ENCODE results near the gene MAMDC2. TPM values are rescaled to one million over a fixed set of nuclear protein-coding genes. Genes with fewer than 3 reads are reported as not detected.

MAMDC2 gene
- total RNA-seq, 1 donor from 2014 or later = 28.7 TPM

DNA sequence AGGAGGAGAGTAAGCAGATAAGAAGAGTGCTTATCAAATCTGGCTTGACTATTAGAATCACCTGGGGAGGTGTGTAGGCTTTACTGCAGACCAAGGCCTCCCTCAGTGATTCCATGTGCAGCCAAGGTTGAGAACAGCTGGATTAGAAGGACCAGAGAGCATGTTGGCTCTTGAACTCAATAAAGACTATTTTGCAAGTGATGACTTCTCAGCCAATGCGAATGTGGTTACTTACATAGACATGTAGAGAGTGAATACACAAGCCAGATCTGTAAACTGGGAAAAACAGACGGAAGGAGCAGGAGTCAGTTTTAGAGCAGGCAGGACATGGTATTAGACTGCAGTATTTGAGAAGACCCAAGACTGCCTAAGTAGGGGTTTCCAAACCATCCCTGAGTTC is 48.5 kb downstream of the MAMDC2 start:
- TF ChIP-seq, protein P1, sequence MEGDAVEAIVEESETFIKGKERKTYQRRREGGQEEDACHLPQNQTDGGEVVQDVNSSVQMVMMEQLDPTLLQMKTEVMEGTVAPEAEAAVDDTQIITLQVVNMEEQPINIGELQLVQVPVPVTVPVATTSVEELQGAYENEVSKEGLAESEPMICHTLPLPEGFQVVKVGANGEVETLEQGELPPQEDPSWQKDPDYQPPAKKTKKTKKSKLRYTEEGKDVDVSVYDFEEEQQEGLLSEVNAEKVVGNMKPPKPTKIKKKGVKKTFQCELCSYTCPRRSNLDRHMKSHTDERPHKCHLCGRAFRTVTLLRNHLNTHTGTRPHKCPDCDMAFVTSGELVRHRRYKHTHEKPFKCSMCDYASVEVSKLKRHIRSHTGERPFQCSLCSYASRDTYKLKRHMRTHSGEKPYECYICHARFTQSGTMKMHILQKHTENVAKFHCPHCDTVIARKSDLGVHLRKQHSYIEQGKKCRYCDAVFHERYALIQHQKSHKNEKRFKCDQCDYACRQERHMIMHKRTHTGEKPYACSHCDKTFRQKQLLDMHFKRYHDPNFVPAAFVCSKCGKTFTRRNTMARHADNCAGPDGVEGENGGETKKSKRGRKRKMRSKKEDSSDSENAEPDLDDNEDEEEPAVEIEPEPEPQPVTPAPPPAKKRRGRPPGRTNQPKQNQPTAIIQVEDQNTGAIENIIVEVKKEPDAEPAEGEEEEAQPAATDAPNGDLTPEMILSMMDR (IDR thresholded peaks at IDR 0.05) = no peak
- no peak for TF ChIP-seq EZH2 (IDR thresholded peaks at IDR 0.05)
- no peak for TF ChIP-seq EZH2phosphoT487 (IDR thresholded peaks at IDR 0.05)
- Mint-ChIP-seq H3K4me1 (peaks cover 6% of the 10 kb centered on the region), H3K36me3 (no peaks in the 10 kb centered on the region), H3K27me3 (ENCODE audit: insufficient read depth, low read depth) (no peaks in the 10 kb centered on the region), H3K27ac (no peak overlapping the region), H3K4me3 (no peak overlapping the region), H3K9me3 (no peaks in the 10 kb centered on the region)
- Histone ChIP-seq H3F3A (ENCODE audit: low read depth) (no peaks in the 10 kb centered on the region), H3K27ac (no peak overlapping the region), H3K27me3 (no peaks in the 10 kb centered on the region), H3K4me3 (no peak overlapping the region), H3K4me2 (no peak overlapping the region), H4K20me1 (ENCODE audit: low read depth) (peaks cover 3% of the 10 kb centered on the region), H3K79me2 (ENCODE audit: low read depth) (no peaks in the 10 kb centered on the region), H3K9ac (no peak overlapping the region), H3K4me1 (no peaks in the 10 kb centered on the region), H3K36me3 (no peaks in the 10 kb centered on the region), H2AFZ (replicated peaks) (no peak overlapping the region), H3K9me3 (ENCODE audit: low read depth) (no peaks in the 10 kb centered on the region)
- DNase-seq (ENCODE audit: low spot score) = no peak

DNA sequence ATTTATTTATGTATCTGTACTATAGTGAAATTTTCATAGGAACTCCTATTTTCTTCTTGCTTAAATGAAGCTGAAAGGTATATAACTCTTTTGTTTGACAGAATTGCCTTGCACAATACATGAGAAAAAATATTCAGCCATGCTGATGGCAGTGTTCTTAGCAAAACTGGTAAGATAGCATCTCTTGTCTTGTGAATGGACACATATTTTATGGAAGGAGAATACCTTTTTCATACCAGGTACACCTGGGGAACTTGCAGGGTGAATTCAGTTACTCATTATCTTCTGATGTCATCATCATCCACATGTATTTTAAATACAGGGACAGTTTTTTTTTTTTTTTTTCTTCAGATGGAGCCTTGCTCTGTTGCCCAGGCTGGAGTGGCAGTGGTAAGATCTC is 49.4 kb downstream of the MAMDC2 start:
- DNase-seq (ENCODE audit: low spot score) = no peak
- H3K9me3 ChIP-seq (ENCODE audit: low read depth) = no peaks in the 10 kb centered on the region
- no peaks in the 10 kb centered on the region for H3K27me3 ChIP-seq
- H3K4me1 Mint-ChIP-seq = peaks cover 6% of the 10 kb centered on the region
- H3K4me2 ChIP-seq = no peak overlapping the region
- no peak overlapping the region for H3K27ac ChIP-seq
- no peak overlapping the region for H3K27ac Mint-ChIP-seq
- H3K36me3 ChIP-seq = no peaks in the 10 kb centered on the region
- no peaks in the 10 kb centered on the region for H3F3A ChIP-seq (ENCODE audit: low read depth)
- H4K20me1 ChIP-seq (ENCODE audit: low read depth) = peaks cover 3% of the 10 kb centered on the region
- H3K9ac ChIP-seq = no peak overlapping the region
- no peaks in the 10 kb centered on the region for H3K4me1 ChIP-seq
- no peak for TF ChIP-seq EZH2 (IDR thresholded peaks at IDR 0.05)
- TF ChIP-seq EZH2phosphoT487 (IDR thresholded peaks at IDR 0.05) = no peak
- TF ChIP-seq, protein P1 (IDR thresholded peaks at IDR 0.05) = no peak
- H3K9me3 Mint-ChIP-seq = no peaks in the 10 kb centered on the region
- H3K4me3 Mint-ChIP-seq = no peak overlapping the region
- H3K27me3 Mint-ChIP-seq (ENCODE audit: insufficient read depth, low read depth) = no peaks in the 10 kb centered on the region
- H3K4me3 ChIP-seq = no peak overlapping the region
- H3K79me2 ChIP-seq (ENCODE audit: low read depth) = no peaks in the 10 kb centered on the region
- no peaks in the 10 kb centered on the region for H3K36me3 Mint-ChIP-seq
- no peak overlapping the region for H2AFZ ChIP-seq (replicated peaks)

DNA sequence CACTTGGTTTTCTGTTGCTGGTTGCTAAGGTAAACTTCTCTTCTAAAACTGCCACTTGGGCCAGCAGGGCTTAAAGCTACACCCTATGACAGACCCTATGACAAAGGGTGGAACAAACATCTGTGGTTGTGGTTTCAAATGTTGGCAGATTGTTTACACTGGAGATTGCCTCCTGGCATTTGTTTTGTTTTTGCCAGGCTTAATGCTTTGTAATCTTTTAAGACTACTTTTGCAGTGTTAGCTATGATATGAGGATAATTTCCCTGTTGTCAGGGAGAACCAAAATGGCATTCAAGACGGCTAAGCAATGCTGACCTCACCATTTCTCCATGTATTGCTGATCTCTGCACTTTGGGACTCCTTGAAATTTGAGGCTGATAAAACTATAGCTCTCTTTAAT is 50.3 kb downstream of the MAMDC2 start:
- H3K9me3 ChIP-seq (ENCODE audit: low read depth) = no peaks in the 10 kb centered on the region
- H3K4me2 ChIP-seq = no peak overlapping the region
- Mint-ChIP-seq H3K4me3 (no peak overlapping the region), H3K36me3 (no peaks in the 10 kb centered on the region), H3K27me3 (ENCODE audit: insufficient read depth, low read depth) (no peaks in the 10 kb centered on the region), H3K4me1 (peaks cover 6% of the 10 kb centered on the region), H3K27ac (no peak overlapping the region), H3K9me3 (no peaks in the 10 kb centered on the region)
- no peak overlapping the region for H2AFZ ChIP-seq (replicated peaks)
- H3K27me3 ChIP-seq = no peaks in the 10 kb centered on the region
- H3K79me2 ChIP-seq (ENCODE audit: low read depth) = no peaks in the 10 kb centered on the region
- peaks cover 3% of the 10 kb centered on the region for H4K20me1 ChIP-seq (ENCODE audit: low read depth)
- H3K36me3 ChIP-seq = no peaks in the 10 kb centered on the region
- H3K27ac ChIP-seq = no peak overlapping the region
- no peak overlapping the region for H3K9ac ChIP-seq
- no peak overlapping the region for H3K4me3 ChIP-seq
- H3F3A ChIP-seq (ENCODE audit: low read depth) = no peaks in the 10 kb centered on the region
- no peak for DNase-seq (ENCODE audit: low spot score)
- no peaks in the 10 kb centered on the region for H3K4me1 ChIP-seq
- no peak for TF ChIP-seq EZH2 (IDR thresholded peaks at IDR 0.05)

DNA sequence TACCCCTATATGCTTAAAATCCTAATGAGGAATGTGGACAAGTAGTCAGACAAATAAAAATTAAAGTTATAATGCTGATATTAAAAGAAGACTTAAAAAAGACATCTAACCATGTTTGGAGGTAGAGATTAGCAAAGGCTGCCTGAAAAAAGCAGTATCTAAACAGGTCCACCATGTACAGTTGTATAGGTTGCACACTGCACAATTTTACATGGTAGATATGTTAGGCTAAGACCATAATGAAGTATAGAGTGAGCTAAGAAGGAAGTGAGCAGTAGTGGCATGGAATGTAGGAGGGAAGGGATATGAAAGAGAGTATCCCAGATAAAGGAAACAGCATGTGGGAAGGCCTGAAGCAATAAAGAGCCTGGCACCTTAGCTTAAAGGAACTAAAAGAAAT is 51.1 kb downstream of the MAMDC2 start:
- no peaks in the 10 kb centered on the region for H3K9me3 ChIP-seq (ENCODE audit: low read depth)
- no peak overlapping the region for H3K27ac ChIP-seq
- H3K9ac ChIP-seq = no peak overlapping the region
- H3K4me1 ChIP-seq = no peaks in the 10 kb centered on the region
- DNase-seq (ENCODE audit: low spot score) = no peak
- H3K27me3 Mint-ChIP-seq (ENCODE audit: insufficient read depth, low read depth) = no peaks in the 10 kb centered on the region
- H3K9me3 Mint-ChIP-seq = no peaks in the 10 kb centered on the region
- H3K36me3 Mint-ChIP-seq = no peaks in the 10 kb centered on the region
- H3K27ac Mint-ChIP-seq = no peak overlapping the region
- no peak overlapping the region for H3K4me2 ChIP-seq
- no peaks in the 10 kb centered on the region for H4K20me1 ChIP-seq (ENCODE audit: low read depth)
- no peaks in the 10 kb centered on the region for H3K27me3 ChIP-seq
- TF ChIP-seq, protein P1 (IDR thresholded peaks at IDR 0.05) = no peak
- no peak for TF ChIP-seq EZH2 (IDR thresholded peaks at IDR 0.05)
- TF ChIP-seq EZH2phosphoT487 (IDR thresholded peaks at IDR 0.05) = no peak
- no peaks in the 10 kb centered on the region for H3K36me3 ChIP-seq
- no peak overlapping the region for H3K4me3 Mint-ChIP-seq
- peaks cover 6% of the 10 kb centered on the region for H3K4me1 Mint-ChIP-seq
- no peak overlapping the region for H3K4me3 ChIP-seq
- H3F3A ChIP-seq (ENCODE audit: low read depth) = no peaks in the 10 kb centered on the region
- H2AFZ ChIP-seq (replicated peaks) = no peak overlapping the region
- H3K79me2 ChIP-seq (ENCODE audit: low read depth) = no peaks in the 10 kb centered on the region
